SKM-1 (cell line): ENCODE data around the gene SSUH2.
"Not testable (repeated sequence)": the region's sequence is repeated elsewhere in the genome, so short reads cannot be mapped to it uniquely, and the experiment has no call there.

ENCODE experiments used
- DNase-seq: peaks from one replicate; lab custom pipeline; 2025; ENCODE audit not compliant: unreplicated experiment; lab: John Stamatoyannopoulos, UW

SSUH2 gene, protein sequence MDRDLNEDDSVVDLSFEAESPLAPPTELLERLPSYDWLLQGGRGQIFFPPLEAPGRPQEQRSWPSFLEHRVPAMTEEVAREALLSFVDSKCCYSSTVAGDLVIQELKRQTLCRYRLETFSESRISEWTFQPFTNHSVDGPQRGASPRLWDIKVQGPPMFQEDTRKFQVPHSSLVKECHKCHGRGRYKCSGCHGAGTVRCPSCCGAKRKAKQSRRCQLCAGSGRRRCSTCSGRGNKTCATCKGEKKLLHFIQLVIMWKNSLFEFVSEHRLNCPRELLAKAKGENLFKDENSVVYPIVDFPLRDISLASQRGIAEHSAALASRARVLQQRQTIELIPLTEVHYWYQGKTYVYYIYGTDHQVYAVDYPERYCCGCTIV

DNA sequence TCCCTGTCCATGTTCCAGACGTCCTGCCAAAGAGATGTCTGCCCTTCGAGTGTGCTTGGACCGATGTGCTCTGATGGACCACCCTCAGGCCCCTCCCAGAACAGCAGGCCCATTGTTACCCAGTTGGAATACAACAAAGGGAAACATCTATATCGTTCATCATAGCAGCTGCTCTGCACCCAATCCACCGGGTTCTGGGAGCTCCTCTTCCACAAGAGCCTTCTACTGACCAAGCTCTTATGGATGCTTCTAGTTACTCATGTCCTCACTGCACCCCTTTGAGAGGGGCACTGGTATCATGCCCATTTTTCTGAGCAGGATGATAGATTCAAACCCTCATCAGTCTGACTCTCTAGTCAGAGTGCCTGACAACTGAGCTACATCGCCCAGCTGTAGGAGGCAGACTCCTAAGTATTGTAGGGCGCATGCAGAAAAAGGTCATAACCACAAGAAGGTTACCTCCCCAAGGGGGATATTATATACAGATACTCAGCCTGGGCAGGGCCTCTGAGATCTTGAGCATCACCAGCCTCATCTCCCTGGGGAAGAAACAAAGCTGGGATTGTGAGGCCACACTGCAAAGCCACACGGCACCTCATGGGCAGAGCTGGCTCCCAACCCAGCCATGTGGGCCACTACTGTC lies at the start of gene SSUH2:
TSS of gene SSUH2 (minus strand) at position 51 of the 643 bp plus-strand sequence. CDS start at position 11, 40 bp downstream.
- DNase-seq: no peak

DNA sequence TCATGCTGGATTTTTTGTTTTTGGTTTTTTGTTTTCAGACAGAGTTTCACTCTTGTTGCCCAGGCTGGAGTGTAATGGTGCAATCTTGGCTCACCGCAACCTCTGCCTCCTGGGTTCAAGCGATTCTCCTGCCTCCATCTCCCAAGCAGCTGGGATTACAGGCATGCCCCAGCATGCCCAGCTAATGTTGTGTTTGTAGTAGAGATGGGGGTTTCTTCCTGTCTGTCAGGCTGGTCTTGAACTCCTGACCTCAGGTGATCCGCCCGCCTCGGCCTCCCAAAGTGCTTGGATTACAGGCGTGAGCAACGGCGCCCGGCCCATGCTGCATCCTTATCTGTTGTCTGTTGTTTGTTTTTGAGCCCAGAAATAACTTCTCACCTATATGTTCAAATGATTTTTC lies 46.7 kb upstream of the SSUH2 start:
- DNase-seq: not testable (repeated sequence)

DNA sequence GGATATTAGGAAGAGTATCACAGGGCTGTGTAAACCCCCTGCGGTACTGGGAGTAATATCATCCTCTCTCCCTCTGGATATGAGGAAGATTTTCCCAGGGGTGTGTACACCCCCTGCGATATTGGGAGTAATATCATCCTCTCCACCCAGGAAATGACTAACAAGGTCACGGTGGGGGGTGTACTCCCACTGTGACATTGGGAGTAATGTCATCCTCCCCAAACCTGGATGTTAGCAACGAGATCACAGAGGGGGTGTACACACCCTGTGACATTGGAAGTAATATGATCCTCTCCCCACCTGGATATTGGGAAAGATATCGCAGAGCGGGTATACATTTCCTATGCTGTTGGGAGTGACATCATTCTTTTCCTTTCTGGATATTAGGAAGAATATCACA lies 40.4 kb upstream of the SSUH2 start:
- not testable (repeated sequence) for DNase-seq

DNA sequence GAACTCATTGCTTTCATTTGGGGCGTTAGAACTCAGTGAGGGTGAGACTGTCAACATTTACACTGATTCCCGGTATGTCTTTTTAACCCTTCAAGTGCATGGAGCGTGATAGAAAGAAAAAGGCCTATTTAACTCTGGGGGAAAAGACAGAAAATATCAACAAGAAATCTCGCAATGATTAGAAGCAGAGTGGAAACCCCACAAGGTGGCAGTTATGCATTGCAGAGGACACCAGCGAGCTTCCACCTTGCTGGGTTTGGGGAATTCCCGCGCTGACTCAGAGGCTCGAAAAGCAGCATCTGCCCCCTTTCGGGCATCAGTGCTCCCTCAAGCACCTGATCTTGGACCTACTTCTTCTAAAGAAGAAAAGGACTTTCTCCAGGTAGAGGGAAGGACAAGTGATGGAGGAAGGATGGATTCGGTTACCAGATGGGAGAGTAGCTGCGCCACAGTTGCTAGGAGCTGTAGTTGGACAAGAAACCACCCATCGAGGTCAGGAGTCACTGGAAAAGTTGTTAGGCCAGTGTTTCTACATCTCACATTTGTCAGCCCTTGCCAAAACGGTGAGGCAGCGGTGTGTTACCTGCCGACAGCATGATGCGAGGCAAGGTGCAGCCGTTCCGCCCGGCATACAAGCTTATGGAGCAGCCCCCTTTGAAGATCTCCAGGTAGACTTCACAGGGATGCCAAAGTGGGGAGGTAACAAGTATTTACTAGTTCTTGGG lies 38.4 kb upstream of the SSUH2 start:
- not testable (repeated sequence) for DNase-seq

DNA sequence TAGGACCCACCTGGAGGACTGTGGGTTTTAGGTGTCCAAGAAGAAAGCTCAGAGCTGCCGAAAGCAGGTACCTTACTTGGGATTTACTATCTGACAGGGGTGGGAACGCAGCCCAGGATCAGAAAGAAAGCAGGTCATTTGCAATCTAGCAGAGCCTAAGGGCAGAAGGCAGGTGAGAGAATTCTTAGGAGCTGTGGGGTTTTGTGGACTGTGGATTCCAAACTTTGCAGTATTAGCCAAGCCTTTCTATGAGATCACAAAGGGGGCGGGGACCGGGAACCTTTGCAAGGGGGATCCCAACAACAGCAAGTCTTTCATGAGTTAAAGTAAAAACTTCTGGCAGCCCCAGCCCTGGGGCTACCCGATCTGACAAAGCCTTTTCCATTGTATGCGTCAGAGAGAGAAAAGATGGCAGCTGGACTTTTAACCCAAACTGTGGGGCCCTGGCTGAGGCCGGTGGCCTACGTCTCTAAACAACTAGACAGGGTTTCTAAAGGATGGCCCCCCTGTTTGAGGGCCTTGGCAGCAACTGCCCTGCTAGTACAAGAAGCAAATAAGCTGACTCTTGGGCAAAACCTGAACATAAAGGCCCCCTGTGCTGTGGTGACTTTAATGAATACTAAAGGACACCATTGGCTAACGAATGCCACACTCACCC lies 37.4 kb upstream of the SSUH2 start:
- not testable (repeated sequence) for DNase-seq

DNA sequence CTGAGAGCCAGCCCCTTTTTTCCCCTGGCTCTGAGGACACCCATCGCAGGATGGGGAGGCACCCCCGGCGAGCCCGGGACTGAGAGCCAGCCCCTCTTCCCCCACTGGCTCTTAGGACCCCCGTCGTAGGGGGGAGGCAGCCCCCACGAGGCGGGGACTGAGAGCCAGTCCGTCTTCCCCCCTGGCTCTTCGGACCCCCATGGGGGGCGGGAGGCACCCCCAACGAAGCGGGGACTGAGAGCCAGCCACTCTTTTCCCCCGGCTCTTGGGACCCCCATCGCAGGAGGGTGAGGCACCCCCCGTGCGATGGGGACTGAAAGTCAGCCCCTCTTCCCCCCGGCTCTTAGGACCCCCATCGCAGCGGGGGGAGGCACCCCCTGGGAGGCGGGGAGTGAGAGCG lies 36.8 kb upstream of the SSUH2 start:
- DNase-seq: no peak

DNA sequence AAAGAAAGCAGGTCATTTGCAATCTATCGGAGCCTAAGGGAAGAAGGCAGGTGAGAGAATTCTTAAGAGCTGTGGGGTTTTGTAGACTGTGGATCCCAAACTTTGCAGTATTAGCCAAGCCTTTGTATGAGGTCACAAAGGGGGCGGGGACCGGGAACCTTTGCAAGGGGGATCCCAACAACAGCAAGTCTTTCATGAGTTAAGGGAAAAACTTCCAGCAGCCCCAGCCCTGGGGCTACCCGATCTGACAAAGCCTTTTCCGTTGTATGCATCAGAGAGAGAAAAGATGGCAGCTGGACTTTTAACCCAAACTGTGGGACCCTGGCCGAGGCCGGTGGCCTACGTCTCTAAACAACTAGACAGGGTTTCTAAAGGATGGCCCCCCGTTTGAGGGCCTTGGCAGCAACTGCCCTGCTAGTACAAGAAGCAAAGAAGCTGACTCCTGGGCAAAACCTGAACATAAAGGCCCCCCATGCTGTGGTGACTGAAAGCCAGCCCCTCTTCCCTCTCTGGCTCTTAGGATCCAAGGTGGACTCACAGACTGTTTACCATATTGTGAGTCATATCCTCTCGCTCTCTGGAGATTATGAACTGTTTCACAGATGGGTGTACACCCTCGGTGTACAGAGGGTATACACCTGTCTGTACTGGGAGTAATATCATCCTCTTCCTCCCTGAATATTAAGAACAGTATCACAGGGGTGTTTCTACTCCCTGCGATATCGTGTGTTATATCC lies 35.4 kb upstream of the SSUH2 start:
- not testable (repeated sequence) for DNase-seq

DNA sequence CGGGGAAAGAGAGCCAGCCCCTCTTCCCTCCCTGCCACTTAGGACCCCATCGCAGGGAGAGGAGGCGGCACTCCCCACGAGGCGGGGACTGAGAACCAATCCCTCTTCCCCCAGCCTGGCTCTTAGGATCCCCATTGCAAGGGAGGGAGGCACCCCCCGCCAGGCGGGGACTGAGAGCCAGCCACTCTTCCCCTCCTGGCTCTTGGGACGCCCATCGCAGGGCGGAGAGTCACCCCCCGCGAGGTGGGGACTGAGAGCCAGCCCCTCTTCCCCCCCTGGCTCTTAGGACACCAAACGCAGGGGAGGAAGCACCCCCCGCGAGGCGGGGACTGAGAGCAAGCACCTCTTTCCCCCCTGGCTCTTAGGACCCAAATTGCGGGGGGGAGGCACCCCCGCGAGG lies 34.2 kb upstream of the SSUH2 start:
- no peak for DNase-seq

DNA sequence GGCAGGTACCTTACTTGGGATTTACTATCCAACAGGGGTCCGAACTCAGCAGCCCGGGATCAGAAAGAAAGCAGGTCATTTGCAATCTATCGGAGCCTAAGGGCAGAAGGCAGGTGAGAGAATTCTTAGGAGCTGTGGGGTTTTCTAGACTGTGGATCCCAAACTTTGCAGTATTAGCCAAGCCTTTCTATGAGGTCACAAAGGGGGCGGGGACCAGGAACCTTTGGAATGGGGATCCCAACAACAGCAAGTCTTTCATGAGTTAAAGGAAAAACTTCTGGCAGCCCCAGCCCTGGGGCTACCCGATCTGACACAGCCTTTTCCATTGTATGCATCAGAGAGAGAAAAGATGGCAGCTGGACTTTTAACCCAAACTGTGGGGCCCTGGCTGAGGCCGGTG lies 32.7 kb upstream of the SSUH2 start:
- DNase-seq: not testable (repeated sequence)

DNA sequence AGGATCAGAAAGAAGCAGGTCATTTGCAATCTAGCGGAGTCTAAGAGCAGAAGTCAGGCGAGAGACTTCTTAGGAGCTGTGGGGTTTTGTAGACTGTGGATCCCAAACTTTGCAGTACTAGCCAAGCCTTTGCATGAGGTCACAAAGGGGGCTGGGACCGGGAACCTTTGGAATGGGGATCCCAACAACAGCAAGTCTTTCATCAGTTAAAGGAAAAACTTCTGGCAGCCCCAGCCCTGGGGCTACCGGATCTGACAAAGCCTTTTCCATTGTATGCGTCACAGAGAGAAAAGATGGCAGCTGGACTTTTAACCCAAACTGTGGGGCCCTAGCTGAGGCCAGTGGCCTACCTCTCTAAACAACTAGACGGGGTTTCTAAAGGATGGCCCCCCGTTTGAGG lies 31.0 kb upstream of the SSUH2 start:
- DNase-seq: not testable (repeated sequence)

DNA sequence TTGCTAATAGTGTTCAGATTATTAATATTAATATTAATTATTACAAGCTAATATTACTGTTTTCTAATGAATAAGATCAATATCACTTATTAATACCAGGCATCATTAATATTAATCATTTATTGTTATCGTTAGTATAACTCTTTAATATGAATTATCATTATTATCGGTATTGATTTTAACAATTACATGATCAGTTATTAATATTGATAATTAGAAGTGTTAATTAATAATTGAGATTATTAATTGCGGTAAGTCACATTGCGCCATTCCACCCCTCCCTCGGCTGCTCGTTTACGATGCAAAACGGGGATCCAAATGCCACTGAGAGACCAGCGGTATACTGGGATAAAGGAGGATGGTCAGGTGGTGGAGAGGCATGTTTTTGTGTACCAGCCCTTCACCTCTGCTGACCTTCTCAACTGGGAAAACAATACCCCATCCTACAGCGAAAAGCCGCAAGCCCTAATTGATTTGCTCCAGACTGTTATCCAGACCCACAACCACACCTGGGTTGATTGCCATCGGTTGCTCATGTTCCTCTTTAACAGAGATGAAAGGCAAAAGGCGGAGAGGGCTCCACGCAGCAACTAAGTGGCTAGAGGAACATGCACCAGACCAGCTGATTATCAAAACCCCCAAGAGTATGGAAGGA lies 28.6 kb upstream of the SSUH2 start:
- DNase-seq: no peak

DNA sequence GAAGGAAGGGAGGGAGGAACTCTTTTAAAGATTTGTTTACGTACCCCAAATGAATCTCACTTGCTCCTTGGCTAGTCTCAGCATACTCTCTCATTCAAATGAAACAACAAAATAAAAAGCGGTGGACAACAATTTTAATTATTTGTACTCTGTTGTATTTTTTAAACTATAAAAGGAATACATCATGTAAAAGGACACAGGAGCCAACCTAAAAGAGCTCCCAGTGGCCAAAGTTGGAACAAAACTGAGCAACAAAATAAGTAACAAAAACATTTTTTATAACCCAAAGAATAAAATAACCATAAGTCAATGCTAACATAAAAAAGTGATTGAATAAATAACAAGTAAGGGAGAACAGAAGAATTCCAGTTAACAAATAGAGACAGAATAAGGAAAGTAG lies 24.4 kb upstream of the SSUH2 start:
- no peak for DNase-seq

DNA sequence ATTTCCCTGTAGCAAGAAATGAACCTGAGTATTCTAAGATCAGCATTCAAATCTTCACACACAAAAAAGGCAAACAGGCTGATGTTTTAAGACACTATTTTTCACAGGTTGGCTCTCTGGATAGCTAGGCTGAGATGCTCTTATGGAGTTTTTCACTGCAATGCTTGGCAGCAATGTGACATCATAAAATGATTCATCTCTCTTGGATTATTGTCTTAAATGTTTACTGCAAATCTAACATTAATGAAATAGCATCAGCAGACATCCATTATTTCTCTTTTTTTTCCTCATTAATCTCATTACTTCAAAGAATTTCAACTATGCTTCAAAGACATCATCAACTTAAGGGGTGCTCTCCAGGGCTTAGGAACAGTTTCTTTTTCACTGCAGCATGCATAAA lies 23.6 kb upstream of the SSUH2 start:
- no peak for DNase-seq

DNA sequence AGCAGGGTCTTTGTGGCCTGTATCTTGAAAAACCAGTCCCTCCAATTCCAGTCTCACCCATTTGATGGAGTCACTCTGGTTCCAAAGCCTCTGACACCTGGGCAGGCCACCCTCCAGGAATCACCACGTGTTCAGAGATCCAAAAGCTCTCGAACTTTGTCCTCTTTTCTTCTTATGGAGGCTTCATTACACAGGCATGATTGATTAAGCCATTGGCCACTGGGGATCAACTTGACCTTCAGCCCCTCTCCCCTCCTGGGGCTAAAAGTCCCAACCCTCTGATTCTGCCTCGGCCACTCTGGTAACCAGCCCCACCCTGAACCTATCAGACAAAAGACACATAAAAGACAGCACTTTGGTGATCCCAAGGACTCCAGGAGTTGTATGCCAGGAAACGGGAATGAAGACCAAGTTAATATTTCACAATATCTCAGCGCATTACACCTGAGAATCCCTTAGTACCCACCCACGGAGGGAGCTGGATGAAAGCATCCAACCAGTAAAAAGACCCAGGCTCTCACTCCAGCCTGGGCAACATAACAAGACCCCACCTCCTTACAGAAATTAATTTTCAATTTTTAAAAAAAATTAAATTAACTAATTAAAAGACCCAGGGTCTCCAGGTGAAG lies 23.0 kb upstream of the SSUH2 start:
- no peak for DNase-seq

DNA sequence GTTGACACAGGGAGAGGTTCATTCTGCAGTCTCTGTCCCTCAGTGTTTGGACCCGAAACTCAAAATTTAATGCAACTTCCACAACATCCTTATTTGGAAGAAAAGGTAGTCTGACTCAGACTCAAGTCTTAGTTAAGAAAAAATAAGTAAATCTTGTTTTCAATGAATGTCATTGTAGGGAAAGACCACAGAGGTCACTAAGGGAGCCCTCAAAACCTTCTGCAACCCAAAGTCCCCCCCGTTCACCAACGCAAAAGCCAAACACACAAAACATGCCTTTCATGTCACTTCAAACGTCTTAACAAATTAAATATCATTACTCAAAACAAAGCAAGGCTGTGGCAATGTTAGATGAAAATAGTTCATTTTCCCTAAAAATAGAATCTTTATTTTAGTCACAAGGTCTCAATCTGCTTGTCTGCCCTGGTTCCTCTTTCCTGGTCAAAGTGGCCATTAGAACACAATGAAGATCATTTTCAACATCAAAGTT lies 20.9 kb upstream of the SSUH2 start:
- no peak for DNase-seq

DNA sequence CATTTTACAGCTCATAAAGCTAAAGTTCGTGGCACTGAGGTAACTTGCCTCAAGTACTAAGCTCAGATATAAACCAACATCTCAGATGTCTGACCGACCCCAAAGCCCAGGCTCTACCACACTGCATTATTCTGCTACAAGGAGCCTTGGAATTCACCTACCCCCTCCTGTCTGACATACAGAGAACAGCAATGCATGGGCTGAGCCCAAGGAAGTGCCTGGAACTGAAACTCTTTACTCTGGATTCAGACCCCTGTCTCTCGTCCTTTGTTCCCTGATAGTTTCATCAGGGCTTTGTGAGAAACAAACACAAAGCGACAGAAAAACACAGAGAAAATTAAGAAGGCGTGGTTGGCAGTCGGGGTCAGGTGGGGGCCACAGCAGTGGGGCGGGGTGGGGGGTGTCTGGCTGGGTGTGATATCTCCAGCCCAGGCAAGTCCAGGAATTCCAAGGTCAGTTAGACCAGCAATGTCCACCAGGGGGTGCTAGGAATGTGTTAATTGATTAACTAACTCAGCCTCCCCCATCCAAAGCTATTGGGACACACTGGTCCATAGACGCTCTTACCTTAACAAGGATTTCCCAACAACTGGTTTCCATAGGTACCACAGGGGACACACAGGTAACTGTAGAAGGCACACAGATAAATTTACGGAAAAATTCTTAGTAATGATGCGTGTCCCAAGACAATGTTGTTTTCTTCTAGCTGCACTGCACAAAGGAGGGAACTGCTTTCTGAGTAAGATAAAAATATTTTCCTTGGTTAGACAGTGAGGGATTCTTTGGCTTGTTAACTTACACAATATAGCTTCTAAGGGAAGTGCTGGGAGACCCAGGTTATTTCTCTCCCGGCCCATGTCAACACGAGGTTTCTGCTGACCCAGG lies 18.8 kb upstream of the SSUH2 start:
- DNase-seq: peak; percentile 19

DNA sequence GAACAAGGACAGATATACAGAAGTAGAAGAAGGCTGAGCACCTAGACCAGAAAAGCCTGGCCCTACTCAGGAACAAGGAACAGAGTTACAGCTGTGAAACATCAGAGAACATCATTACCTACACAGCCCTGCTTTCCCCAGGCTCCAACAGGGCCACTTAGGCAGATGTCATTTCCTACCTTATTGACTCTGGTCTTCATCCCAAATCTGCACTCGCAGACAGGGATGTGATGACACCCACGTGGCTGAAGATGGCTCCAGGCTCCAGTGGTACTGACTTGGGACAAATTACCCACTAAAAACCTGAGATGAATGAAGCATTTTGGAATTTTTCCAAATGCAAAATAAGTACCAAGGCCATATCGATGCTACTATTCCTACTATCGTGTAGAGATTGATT lies 18.0 kb upstream of the SSUH2 start:
- no peak for DNase-seq
